H9 (cell line): ENCODE measurements around the gene CDKL4. TPM values are rescaled to one million over a fixed set of nuclear protein-coding genes. Genes with fewer than 3 reads are reported as not detected.
"Not testable (repeated sequence)": the region's sequence is repeated elsewhere in the genome, so short reads cannot be mapped to it uniquely, and the experiment has no call there.

ENCODE experiments used
- DNase-seq: peaks from one replicate; pipeline ENCODE4 v3.0.0-alpha.2; 2017
- H2AFZ ChIP-seq: one replicate; pipeline ENCODE4 v1.6.1; 2013; ENCODE audit warnings: mild to moderate bottlenecking, low read length, control low read depth, moderate library complexity
- H2AK5ac ChIP-seq: 2 replicates; pipeline ENCODE4 v1.6.1; 2013; ENCODE audit warnings: low read length, control low read depth, mixed read lengths; ENCODE audit not compliant: insufficient read length
- H2BK120ac ChIP-seq: one replicate; pipeline ENCODE4 v1.6.1; 2013; ENCODE audit warnings: low read depth, mild to moderate bottlenecking, low read length, control low read depth, inconsistent platforms; ENCODE audit not compliant: poor library complexity, severe bottlenecking
- H2BK12ac ChIP-seq: 2 replicates; pipeline ENCODE4 v1.6.1; 2013; ENCODE audit warnings: low read length, control low read depth, mixed read lengths, low read depth; ENCODE audit not compliant: insufficient read length
- H2BK15ac ChIP-seq: 2 replicates; pipeline ENCODE4 v1.6.1; 2013; ENCODE audit warnings: low read depth, low read length, control low read depth
- H2BK20ac ChIP-seq: one replicate; pipeline ENCODE4 v1.6.1; 2013; ENCODE audit warnings: low read depth, mild to moderate bottlenecking, low read length, control low read depth, inconsistent platforms; ENCODE audit not compliant: poor library complexity, severe bottlenecking
- H2BK5ac ChIP-seq: 2 replicates; pipeline ENCODE4 v1.6.1; 2013; ENCODE audit warnings: low read length, control low read depth, mixed read lengths; ENCODE audit not compliant: insufficient read length
- H3K14ac ChIP-seq: 2 replicates; pipeline ENCODE4 v1.6.1; 2013; ENCODE audit warnings: low read length, control low read depth; ENCODE audit not compliant: insufficient read depth
- H3K18ac ChIP-seq: 2 replicates; pipeline ENCODE4 v1.6.1; 2013; ENCODE audit warnings: low read depth, mild to moderate bottlenecking, mixed read lengths, low read length, control low read depth; ENCODE audit not compliant: insufficient read length
- H3K23ac ChIP-seq: 2 replicates; pipeline ENCODE4 v1.6.1; 2013; ENCODE audit warnings: low read length, control low read depth, mixed read lengths, low read depth; ENCODE audit not compliant: insufficient read length
- H3K23me2 ChIP-seq: 2 replicates; pipeline ENCODE4 v1.6.1; 2013; ENCODE audit warnings: low read depth, mild to moderate bottlenecking, mixed read lengths, low read length, control low read depth; ENCODE audit not compliant: insufficient read length, poor library complexity, severe bottlenecking
- H3K27ac ChIP-seq: 2 replicates; pipeline ENCODE4 v1.5.1; 2013; ENCODE audit warnings: low read length, control low read depth, mixed read lengths, low read depth; ENCODE audit not compliant: insufficient read length
- H3K27me3 ChIP-seq: 2 replicates; pipeline ENCODE4 v1.6.1; 2013; ENCODE audit warnings: low read length, control low read depth, inconsistent platforms; ENCODE audit not compliant: insufficient read depth
- H3K4ac ChIP-seq: 2 replicates; pipeline ENCODE4 v1.6.1; 2013; ENCODE audit warnings: low read depth, mild to moderate bottlenecking, control low read depth, inconsistent platforms, low read length, moderate library complexity
- H3K4me1 ChIP-seq: 2 replicates; pipeline ENCODE4 v1.6.1; 2013; ENCODE audit warnings: low read length, control low read depth, inconsistent platforms; ENCODE audit not compliant: insufficient read depth
- H3K4me2 ChIP-seq: 2 replicates; pipeline ENCODE4 v1.6.1; 2013; ENCODE audit warnings: low read length, control low read depth, mixed read lengths; ENCODE audit not compliant: insufficient read length, insufficient read depth
- H3K56ac ChIP-seq: 2 replicates; pipeline ENCODE4 v1.6.1; 2013; ENCODE audit warnings: low read depth, mild to moderate bottlenecking, mixed read lengths, low read length, control low read depth; ENCODE audit not compliant: insufficient read length
- H3K79me1 ChIP-seq: 2 replicates; pipeline ENCODE4 v1.6.1; 2013; ENCODE audit warnings: low read depth, mild to moderate bottlenecking, moderate library complexity, low read length, control low read depth, inconsistent platforms; ENCODE audit not compliant: insufficient read depth, poor library complexity, severe bottlenecking
- H3K79me2 ChIP-seq: 2 replicates; pipeline ENCODE4 v1.6.1; 2013; ENCODE audit warnings: low read length, control low read depth, inconsistent platforms; ENCODE audit not compliant: insufficient read depth
- H3K9ac ChIP-seq: 2 replicates; pipeline ENCODE4 v1.6.1; 2013; ENCODE audit warnings: low read length, control low read depth, mixed read lengths; ENCODE audit not compliant: insufficient read length; ENCODE audit errors: extremely low read depth
- H3K9me3 ChIP-seq: one replicate; pipeline ENCODE4 v1.6.1; 2013; ENCODE audit warnings: low read depth, low read length, inconsistent platforms; ENCODE audit not compliant: control insufficient read depth
- H3T11ph ChIP-seq: one replicate; pipeline ENCODE4 v1.6.1; 2013; ENCODE audit warnings: mild to moderate bottlenecking, low read length, control low read depth, inconsistent platforms
- H4K20me1 ChIP-seq: one replicate; pipeline ENCODE4 v1.6.1; 2013; ENCODE audit not compliant: control insufficient read depth, insufficient read length, insufficient read depth
- H4K5ac ChIP-seq: 2 replicates; pipeline ENCODE4 v1.6.1; 2013; ENCODE audit warnings: low read depth, mild to moderate bottlenecking, mixed read lengths, low read length, control low read depth; ENCODE audit not compliant: insufficient read length
- H4K8ac ChIP-seq: replicated peaks from 2 replicates; pipeline ENCODE4 v1.6.1; 2013; ENCODE audit warnings: low read length, control low read depth, mixed read lengths, low read depth; ENCODE audit not compliant: insufficient read length
- H4K91ac ChIP-seq: 2 replicates; pipeline ENCODE4 v1.6.1; 2013; ENCODE audit warnings: low read depth, mild to moderate bottlenecking, moderate library complexity, mixed read lengths, low read length, control low read depth; ENCODE audit not compliant: insufficient read length
- H3K27ac Mint-ChIP-seq, 3 experiments: 2 replicates in 2 of 3; 3 replicates in 1 of 3; pipeline ENCODE4 v1.8.0; 2020 to 2021; ENCODE audit warnings: mixed read lengths in 3 of 3, mild to moderate bottlenecking in 1 of 3, moderate library complexity in 1 of 3
- H3K27me3 Mint-ChIP-seq: 2 replicates; pipeline ENCODE4 v1.8.0; 2021; ENCODE audit warnings: low read depth, mild to moderate bottlenecking, moderate library complexity, mixed read lengths
- H3K36me3 Mint-ChIP-seq, 3 experiments: 2 replicates in 2 of 3; 3 replicates in 1 of 3; pipeline ENCODE4 v1.8.0; 2020 to 2021; ENCODE audit warnings: low read depth in 3 of 3, mixed read lengths in 3 of 3; ENCODE audit not compliant: insufficient read depth in 1 of 3
- H3K4me1 Mint-ChIP-seq, 2 experiments: 2 replicates each; pipeline ENCODE4 v1.8.0; 2020; ENCODE audit warnings: mixed read lengths in 2 of 2
- H3K4me3 Mint-ChIP-seq, 2 experiments: 2 replicates in 1 of 2; 3 replicates in 1 of 2; pipeline ENCODE4 v1.8.0; 2020 to 2021; ENCODE audit warnings: mild to moderate bottlenecking in 2 of 2, mixed read lengths in 2 of 2, moderate library complexity in 1 of 2
- H3K9me3 Mint-ChIP-seq, 2 experiments: 2 replicates in 1 of 2; 3 replicates in 1 of 2; pipeline ENCODE4 v1.8.0; 2020; ENCODE audit warnings: mild to moderate bottlenecking in 2 of 2, mixed read lengths in 2 of 2, moderate library complexity in 1 of 2
- WGBS: extraction: QIAGEN DNeasy Blood & Tissue Kit; methylation state at CpG from one replicate; pipeline ENCODE4 v1.1.7; 2013; ENCODE audit warnings: missing lambda C conversion rate, low lambda C conversion rate, mixed read lengths; ENCODE audit not compliant: insufficient read length; ENCODE audit errors: extremely low coverage; 5-methylcytosine and 5-hydroxymethylcytosine counted together
- total RNA-seq: library from RNA; stranded (reverse); gene quantifications from 2 replicates; pipeline ENCODE4 v1.2.1, GENCODE V29; 2021
- TF ChIP-seq, protein P1 (sequence below): fragments of 200-600 bp; sonication (generic); conservative IDR thresholded peaks from 3 replicates; pipeline ENCODE4 v1.8.0; 2021; ENCODE audit warnings: antibody characterized with exemption, mild to moderate bottlenecking

CDKL4 gene
- total RNA-seq, 1 experiment from 2014 or later = not detected

DNA sequence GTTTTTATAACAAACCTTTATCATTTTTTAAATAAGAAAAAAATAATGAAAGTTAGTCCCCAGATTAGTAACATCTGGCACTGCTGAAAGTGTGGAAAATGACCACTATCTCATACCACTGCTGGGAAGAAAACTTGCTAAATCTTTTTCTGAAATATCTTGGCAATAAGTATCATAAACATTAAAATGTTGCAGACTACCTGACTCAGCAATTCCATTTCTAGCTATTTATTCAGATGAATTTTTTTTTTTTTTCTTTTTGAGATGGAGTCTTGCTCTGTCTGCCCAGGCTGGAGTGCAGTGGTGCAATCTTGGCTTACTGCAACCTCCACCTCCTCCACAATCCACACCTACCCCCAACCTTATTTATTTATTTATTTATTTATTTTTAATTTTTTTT, 87.7 kb downstream of the CDKL4 start:
- Histone ChIP-seq H3K23me2 (no peaks in the 10 kb centered on the region), H3K23ac (no peak overlapping the region), H3K9ac (no peak overlapping the region), H4K8ac (no peak overlapping the region), H3K27me3 (no peaks in the 10 kb centered on the region), H3K4me1 (peaks cover 3% of the 10 kb centered on the region; the same call in 1 of the 2 replicates), H3K14ac (no peak overlapping the region), H2BK20ac (no peak overlapping the region), H2BK12ac (no peak overlapping the region), H4K20me1 (no peaks in the 10 kb centered on the region), H3K9me3 (no peaks in the 10 kb centered on the region), H2BK120ac (no peak overlapping the region), H3K79me2 (no peaks in the 10 kb centered on the region), H3K27ac (no peak overlapping the region), H3T11ph (no peak overlapping the region), H4K5ac (no peak overlapping the region), H4K91ac (no peak overlapping the region), H2BK15ac (no peak overlapping the region), H3K4me2 (no peak overlapping the region), H3K4ac (no peak overlapping the region), H2BK5ac (no peak overlapping the region), H3K18ac (no peak overlapping the region), H3K56ac (no peak overlapping the region), H2AFZ (no peak overlapping the region), H3K79me1 (no peaks in the 10 kb centered on the region), H2AK5ac (no peak overlapping the region)
- Mint-ChIP-seq H3K9me3 (no peaks in the 10 kb centered on the region), H3K4me3 (no peak overlapping the region), H3K27ac (no peak overlapping the region), H3K27me3 (no peaks in the 10 kb centered on the region), H3K4me1 (peaks cover 2 to 9% of the 10 kb centered on the region in 2 experiments), H3K36me3 (no peaks in the 10 kb centered on the region)
- TF ChIP-seq, protein P1, sequence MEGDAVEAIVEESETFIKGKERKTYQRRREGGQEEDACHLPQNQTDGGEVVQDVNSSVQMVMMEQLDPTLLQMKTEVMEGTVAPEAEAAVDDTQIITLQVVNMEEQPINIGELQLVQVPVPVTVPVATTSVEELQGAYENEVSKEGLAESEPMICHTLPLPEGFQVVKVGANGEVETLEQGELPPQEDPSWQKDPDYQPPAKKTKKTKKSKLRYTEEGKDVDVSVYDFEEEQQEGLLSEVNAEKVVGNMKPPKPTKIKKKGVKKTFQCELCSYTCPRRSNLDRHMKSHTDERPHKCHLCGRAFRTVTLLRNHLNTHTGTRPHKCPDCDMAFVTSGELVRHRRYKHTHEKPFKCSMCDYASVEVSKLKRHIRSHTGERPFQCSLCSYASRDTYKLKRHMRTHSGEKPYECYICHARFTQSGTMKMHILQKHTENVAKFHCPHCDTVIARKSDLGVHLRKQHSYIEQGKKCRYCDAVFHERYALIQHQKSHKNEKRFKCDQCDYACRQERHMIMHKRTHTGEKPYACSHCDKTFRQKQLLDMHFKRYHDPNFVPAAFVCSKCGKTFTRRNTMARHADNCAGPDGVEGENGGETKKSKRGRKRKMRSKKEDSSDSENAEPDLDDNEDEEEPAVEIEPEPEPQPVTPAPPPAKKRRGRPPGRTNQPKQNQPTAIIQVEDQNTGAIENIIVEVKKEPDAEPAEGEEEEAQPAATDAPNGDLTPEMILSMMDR = no peak
- DNase-seq = no peak

DNA sequence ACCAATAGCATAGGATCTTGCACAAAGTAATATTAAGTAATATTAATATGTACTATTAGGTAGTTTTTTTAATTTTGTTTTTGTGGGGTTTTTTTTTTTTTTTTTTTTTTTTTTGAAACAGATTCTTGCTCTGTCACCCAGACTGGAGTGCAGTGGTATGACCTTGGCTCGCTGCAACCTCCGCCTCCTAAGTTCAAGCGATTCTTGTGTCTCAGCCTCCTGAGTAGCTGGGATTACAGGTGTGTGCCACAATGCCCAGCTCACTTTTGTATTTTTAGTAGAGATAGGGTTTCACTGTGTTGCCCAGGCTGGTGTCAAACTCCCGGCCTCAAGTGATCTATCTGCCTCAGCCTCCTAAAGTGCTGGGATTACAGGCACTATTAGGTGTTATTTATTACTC, 88.2 kb downstream of the CDKL4 start:
- H3K9me3 Mint-ChIP-seq, H3K4ac ChIP-seq, H3K4me1 ChIP-seq, H3K14ac ChIP-seq, H3K18ac ChIP-seq, H2BK5ac ChIP-seq, H4K91ac ChIP-seq, H3K9me3 ChIP-seq, H3K23ac ChIP-seq, H2BK20ac ChIP-seq, H3K36me3 Mint-ChIP-seq, H3K4me3 Mint-ChIP-seq, H3K9ac ChIP-seq, H2BK15ac ChIP-seq, H4K20me1 ChIP-seq, H4K5ac ChIP-seq, H2BK12ac ChIP-seq, H3K79me2 ChIP-seq, H2BK120ac ChIP-seq, H3K4me2 ChIP-seq, H3K27me3 ChIP-seq, H4K8ac ChIP-seq, DNase-seq, H2AFZ ChIP-seq, H3K27ac ChIP-seq, H3K79me1 ChIP-seq, H3K4me1 Mint-ChIP-seq, H3T11ph ChIP-seq, H3K27ac Mint-ChIP-seq, H3K56ac ChIP-seq, H3K27me3 Mint-ChIP-seq, H2AK5ac ChIP-seq, H3K23me2 ChIP-seq: not testable (repeated sequence)
- WGBS = no CpG with 5 or more reads among the region's 4 CpGs
